Ureter (tissue), 1 donor: Measurements from ENCODE around the gene OR2T3. TPM values are rescaled to one million over a fixed set of nuclear protein-coding genes. Genes with fewer than 3 reads are reported as not detected.
"Not testable (repeated sequence)": the region's sequence is repeated elsewhere in the genome, so short reads cannot be mapped to it uniquely, and the experiment has no call there.

Source experiments
- DNase-seq: peaks from one replicate; pipeline ENCODE4 v3.0.0-alpha.2; 2020; ENCODE audit warnings: low spot score
- total RNA-seq: library from RNA; stranded (reverse); gene quantifications from one replicate; pipeline ENCODE4 v1.2.4, GENCODE V29; 2023
- donor health status: DM: yes; HTN: yes; CAD: no.

OR2T3 gene, protein sequence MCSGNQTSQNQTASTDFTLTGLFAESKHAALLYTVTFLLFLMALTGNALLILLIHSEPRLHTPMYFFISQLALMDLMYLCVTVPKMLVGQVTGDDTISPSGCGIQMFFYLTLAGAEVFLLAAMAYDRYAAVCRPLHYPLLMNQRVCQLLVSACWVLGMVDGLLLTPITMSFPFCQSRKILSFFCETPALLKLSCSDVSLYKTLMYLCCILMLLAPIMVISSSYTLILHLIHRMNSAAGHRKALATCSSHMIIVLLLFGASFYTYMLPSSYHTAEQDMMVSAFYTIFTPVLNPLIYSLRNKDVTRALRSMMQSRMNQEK
- not detected for total RNA-seq

DNA sequence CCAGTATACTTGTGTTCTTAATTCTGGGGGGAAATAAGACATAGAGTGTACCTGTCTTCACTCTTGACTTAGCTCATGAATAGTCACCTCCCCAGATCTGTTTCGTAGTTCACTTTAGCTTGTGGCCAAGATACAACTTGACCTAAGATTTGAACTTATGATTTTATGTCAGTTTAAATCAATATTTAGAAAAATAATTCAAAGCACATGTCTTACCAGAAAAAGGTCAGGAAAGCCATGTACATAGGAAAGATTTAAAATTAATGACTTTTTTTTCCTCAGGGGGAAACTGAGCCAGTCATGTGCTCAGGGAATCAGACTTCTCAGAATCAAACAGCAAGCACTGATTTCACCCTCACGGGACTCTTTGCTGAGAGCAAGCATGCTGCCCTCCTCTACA, at the start of gene OR2T3:
TSS of gene OR2T3 (plus strand) at position 301 of the 400 bp plus-strand sequence. CDS start at position 301, 0 bp downstream.
- not testable (repeated sequence) for DNase-seq

DNA sequence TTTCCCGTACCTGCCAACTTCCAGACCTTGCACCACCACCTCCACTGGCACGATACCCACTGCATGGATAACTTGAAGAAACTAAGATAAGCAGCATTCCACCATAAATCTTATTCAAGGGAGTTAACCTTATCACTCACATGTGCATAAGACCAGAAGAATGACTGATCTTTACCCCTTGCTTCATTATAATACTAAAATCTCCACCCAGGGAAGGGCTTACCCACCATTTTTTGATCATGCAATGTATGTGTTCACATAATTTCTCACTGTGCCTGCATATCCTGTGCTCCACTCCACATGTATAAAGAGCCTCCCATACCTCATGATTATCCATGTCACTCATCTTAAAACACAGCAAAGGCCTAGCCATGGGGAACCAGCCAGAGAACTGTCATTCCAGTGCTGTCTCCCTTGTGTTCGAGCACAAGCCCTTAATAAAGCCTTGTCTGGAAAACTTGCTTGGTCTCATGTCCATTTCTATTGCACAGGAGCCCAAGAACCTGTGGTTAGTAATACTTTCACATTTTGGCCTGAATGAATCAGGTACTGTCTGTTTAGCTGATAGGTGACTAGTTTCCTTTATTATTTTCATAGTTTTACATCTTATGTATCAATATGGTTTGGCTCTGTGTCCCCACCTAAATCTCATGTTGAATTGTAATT, 45.5 kb upstream of the OR2T3 start:
- not testable (repeated sequence) for DNase-seq

DNA sequence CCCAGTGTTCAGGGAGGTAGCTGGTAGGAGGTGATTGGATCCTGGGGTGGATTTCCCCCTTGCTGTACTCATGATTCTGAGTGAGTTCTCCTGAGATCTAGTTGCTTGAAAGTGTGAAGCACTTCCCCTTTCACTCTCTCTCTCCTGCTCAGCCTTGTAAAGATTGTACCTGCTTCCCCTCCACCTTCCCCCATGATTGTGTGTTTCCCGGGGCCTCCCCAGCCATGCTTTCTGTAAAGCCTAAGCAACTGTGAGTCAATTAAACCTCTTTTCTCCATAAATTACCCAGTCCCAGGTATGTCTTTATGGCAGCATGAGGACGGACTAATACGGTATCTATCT, 45.0 kb upstream of the OR2T3 start:
- DNase-seq: not testable (repeated sequence)

DNA sequence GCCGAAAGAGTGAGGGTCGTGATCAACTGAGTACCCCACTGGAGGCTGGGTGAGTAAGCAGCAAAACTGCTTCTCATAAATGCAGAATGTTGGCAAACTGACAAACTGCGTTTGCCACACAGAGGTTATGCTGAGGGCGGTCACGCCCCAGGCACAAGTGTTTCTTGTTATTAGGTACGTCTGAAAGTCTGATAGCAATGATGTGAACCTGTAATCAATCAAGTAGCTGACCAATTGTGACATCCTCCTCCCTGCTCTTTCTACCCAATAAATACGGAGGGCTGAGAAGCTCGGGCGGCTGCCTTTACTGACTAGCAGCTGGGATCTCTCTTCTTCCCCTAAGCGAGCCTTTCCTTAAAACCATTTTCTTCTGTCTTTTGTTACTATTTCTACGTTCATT, 41.5 kb upstream of the OR2T3 start:
- DNase-seq: not testable (repeated sequence)

DNA sequence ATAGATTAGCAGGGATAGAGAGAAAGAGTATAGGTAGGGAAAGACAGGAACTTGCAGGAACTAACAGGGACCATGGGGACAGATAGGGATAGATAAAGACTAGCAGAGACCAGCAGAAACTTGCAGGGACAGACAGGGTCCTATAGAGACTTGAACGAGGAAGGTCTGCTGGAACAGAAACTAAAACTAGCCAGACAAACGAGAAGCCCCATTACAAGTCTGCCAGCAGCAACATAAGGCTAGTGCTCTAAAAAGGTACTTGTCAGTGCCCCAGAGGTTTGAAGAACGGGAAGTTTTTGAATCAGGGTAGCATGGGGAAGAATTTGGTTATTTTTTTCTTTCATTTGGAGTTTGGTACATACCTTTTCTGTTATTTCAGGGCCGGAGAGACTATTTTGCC, 41.0 kb upstream of the OR2T3 start:
- not testable (repeated sequence) for DNase-seq

DNA sequence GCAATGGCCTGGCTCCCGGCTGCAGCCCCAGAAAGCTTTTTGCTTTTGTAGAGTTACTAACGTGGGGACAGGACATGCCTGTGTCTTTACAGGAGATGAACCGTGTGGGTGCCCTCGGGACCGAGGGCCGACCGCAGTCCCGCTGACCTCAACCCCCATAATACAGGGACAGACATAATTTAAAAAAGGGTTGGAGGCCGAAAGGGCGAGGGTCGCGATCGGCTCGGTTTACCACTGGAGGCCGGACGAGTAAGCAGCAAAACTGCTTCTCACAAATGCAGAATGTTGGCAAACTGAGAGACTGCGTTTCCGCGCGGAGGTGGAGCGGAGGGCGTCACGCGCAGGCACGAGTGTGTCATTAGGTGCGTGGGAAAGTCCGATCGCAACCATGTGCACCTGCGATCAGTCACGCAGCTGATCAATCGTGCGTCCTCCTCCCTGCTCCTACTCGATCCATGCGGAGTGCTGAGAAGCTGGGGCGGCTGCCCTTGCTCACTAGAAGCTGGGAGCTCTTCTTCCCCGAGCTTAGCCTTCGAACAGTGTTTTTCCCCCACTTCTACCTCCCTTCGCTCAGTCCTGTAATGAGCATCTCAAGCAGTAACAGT, 39.2 kb upstream of the OR2T3 start:
- DNase-seq: not testable (repeated sequence)

DNA sequence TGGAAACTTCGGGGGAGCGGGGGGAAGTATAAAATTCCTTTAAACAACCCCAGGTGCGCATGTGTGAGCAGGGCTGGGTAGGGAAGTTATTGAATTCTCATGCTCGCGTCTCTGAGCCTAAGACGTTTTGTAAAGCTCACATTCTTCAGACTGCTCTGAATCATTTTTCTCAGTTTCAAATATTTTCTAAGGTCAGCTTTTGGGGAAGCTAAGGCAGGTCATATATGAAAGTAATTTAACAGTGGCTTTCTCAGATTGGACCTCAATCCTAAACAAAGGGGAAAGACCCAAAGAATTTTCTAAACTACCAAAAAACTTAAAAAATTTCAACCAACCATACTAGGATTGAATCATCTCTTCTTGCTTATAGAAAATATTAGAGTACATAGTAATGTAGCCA, 38.2 kb upstream of the OR2T3 start:
- DNase-seq: not testable (repeated sequence)

DNA sequence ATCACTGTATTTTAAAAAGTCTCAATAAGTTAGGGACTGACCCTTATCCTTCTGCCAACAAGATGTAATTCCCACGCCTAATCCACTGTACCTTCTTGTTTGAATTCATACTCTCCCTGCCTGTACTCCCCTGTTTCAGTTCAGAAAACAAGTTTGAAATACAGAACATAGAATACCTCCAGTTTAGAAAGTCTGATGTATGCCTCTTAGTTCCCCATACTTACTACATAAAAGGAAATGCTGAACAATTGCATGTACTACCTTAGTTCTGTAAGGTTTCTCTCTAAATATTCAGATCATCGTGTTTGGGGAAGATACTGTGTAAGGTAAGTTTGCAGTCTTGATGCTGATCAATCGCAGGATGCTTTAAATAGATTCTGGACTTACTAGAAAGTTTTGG, 36.8 kb upstream of the OR2T3 start:
- DNase-seq: not testable (repeated sequence)

DNA sequence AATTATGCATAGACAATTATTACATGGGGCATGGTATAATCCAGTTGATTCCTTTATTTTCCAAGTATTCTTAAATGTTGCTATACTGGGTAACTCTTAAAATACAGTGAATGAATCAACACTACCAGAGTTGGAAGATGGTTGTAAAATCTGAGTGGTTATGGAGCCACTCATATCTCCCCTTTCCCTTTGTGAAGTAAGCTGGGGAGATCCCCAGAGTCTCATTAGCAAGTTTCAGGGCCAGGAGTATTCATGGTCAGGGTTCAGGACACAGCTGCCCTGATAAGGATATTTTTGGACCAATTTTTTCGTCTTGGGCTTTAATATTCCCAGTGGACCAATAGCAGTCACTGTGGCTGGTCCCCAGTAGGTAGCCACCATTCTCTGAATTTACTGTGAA, 34.5 kb upstream of the OR2T3 start:
- DNase-seq: not testable (repeated sequence)

DNA sequence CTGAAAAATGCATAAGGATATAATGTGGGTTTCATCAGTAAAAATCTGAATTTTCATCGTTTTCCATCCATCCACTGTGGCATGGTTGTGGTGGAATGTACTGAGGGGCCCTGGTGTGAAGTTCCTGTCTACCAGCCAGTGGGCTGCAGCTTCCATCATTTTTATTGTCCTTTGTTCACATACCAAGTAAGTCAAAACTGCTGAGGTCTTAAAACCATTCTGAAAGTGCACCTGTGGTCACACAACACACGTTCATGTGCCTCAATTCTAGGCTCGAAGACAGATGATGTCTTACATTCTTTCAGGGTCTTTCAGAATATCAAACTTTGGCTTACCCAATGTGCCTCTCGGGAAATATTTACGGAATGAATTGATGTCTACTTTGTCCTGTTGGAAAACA, 33.9 kb upstream of the OR2T3 start:
- DNase-seq: not testable (repeated sequence)

DNA sequence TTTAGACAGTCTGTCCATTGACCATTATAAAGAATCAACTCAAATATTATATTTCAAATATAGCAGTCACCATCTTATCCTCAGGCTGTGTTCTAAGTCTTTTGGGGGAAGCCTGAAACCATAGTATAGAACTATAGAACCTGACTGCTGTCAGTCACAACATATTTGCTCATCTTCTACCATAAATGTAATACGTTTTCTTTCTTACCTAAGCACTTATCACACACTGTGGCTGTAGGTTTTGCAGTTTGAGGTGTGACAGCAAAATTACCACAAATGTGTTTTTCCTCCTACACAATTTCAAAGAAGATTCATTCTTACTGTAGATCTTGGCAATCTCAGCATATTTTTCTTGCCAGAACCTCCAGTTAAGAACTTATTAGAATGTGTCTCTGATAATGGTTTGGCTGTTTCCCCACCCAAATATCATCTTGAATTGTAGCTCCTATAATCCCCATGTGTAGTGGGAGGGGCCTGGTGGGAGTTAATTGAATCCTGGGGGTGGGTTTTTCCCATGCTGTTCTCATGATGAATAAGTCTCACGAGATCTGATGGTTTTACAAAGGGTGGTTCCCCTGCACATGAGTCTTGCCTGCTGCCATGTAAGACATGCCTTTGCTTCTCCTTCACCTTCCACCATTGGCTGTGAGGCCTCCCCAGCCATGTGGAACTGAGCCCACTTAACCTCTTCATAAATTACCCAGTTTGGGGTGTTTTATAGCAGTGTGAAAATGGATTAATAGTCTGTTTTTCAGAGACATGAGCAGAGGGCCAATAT, 30.5 kb upstream of the OR2T3 start:
- DNase-seq: not testable (repeated sequence)

DNA sequence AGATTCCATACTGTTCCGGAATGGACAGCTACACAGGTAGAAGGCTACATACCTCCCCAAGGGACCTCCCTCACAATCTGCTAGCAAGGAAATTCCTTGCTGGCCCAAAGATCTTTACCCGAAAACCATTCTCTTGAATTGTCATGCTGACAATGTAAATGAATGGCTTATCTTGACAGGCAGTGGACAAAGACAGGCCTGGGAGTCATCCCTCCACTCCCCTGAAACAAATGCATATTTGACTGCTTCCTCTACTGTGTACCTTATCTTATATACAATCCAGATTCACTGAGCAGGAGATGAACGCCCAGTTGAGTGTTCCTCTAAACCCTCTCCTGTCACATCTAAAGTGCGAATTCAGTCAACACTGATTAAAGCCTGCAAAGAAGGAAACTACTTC, 28.5 kb upstream of the OR2T3 start:
- DNase-seq: not testable (repeated sequence)

DNA sequence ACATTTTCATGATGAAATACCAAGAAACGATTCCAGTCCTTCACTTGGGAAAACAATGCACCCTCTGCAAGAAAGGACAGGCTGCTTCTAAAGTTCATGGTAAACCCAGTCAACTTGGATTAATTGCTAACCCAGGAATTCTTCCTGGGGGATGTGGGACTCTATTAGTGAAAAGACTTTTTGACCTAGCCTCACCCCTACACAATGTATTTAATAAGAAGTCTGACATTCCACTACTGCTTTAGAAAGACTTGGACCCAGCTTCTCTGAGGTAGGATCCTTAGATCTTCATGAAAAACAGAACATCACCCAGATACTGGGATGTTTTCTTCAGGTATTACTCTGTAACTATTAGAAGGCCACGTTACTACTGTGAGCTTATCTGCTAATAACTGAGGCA, 27.8 kb upstream of the OR2T3 start, which contains the start of gene OR2T2:
TSS of gene OR2T2 (plus strand) at position 239 of the 400 bp plus-strand sequence. CDS start 7,161 bp downstream, outside the sequence.
- not testable (repeated sequence) for DNase-seq

DNA sequence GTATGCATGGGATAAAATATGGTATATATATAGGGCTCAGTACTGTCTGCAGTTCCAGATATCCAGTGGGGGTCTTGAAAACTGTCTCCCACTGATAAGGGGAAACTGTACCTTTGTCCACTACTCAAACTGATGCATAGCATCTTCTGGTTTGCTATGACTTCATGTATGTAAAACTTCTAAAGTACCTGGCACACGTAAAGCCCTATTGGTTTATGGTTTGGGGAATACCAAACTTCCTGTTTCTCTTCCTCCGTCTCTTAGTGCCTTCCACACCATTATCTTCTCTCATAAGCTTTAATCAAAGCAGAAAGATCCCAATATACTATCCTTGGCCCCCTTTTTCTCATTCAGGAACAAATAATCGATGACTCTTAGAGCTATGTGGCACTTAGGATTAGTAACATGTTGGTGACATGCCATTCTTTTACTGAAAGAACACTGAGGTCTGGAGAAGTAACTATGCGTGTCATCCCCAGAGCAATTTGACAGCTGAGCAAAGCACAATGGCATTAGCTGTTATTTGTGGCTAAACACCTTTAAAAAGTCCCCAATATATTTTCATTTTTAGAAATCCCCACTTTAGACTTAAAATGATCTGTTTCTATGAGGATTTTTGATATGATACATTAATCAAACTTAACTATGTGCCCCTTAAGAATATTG, 24.6 kb upstream of the OR2T3 start:
- not testable (repeated sequence) for DNase-seq

DNA sequence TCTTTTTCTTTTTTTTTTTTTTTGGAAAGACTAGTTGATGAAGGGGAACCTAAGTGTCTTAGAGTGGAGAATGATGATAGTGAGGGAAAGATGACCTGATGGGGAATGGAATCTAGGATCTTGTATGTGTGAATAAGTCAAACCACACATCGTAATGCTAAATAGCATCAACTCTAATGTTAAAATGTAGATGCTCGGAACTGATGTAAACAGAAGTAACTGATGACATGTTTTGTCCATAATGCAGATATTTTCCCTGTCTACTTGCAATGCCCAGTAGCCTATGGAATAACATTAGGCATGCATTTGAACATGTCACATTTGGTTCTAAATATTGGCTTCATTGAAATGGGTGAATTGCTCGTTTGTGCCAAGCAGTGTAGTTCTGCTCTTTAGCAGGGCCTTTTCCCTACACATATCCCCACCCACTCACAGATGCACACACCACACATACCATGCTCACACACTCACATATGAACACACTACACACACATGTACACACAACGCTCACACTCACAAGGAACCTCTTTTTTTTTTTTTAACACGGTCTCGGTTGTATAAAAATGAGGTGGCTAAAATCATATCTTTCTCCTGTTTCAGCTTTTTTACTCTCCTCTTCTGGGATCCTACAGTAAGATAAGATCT, 23.2 kb upstream of the OR2T3 start:
- DNase-seq: not testable (repeated sequence)

DNA sequence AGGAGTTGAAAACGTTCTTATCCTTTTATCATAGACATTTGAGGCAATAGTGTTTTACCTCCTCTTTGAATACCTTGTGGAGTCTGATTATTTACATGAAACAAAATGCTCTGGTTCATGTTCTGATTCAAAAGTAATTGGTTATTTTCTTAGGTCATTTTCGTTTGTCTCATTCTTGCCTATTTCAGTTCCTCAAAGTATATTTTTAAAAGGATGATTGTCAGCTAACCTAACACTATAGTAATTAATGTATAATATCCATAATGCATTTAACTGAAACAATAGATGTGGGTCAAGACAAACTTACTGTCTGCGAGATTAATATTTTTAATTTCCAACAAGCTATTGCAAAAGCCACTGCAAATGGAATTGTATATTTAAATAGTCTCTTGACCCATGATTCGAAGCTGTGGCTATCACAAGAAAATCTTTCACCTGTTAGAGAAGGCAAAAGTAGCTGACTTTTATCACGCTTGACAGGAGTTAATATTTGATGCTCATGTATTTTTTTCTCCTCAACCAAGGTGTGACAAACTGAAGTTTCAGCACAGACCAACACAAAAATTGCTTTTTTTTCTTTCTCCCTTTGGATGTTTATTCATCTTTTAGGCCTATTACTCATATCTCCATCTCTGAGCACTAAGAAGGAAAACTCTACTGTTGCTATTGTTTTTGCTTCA, 22.5 kb upstream of the OR2T3 start:
- not testable (repeated sequence) for DNase-seq

DNA sequence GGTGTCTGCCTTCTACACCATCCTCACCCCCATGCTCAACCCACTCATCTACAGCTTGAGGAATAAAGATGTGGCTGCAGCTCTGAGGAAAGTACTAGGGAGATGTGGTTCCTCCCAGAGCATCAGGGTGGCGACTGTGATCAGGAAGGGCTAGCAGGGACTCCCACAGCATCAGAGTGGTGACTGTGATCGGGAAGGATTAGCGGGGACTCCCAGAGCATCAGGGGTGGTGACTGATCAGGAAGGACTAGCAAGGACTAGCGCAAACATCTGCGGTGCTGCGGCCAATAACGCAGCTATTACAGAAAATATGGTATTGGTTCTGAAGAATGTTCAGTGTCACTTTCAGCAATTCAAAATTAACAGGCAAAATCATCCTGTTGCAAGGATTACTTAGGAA, 19.5 kb upstream of the OR2T3 start:
- DNase-seq: not testable (repeated sequence)

DNA sequence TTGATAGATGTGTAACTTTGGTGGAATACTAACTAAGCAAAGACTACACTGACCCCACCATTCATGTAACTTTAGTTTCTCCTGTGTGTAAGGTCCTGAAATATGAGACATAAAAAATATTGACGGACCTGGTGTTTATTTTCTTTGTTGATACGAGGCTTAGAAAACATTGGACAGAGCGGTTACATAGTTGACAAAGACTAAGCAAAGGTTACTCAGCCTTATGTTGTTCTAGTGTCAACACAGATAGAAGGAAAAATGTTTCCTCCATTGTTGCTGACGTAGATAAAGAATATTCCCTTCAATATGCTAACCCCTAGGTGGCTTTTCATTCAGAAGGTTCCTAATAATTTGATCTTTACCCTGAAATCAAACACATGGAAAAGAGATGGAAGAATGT, 18.1 kb upstream of the OR2T3 start:
- DNase-seq: not testable (repeated sequence)

DNA sequence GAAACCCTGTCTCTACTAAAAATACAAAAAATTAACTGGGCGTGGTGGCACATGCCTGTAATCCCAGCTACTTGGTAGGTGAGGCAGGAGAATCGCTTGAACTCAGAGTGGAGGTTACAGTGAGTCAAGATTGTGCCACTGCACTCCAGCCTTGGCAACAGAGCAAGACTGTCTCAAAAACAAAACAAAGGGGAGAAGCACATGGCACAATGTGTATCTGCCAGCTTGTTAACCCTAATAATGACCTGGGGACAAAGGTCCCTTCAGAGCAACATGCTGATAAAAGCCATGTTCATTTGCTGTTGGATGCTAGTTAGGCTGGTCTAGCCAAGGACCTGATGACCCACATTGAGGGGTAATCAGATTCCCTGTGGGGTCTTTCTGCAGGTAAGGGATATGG, 16.5 kb upstream of the OR2T3 start:
- DNase-seq: not testable (repeated sequence)

DNA sequence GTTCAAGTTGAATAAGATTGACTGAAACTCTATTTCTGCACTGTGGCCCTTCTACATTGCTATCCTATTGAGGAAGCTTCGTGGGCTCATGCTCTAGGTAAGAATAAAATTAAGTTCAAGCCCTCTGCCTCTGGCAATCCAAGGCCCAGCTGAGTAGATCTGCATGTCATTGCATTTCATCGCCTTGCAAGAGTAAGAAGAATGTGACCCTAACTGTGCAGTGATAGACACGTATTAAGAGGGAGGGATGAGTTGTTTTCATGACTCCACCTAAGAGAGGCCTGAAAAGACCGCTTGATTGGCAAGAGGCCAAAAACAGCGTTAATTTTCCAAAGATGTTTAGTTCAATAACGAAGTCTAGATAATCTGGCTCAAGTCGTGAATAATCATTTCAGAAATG, 14.0 kb upstream of the OR2T3 start:
- not testable (repeated sequence) for DNase-seq
